Stimulated activated CD8-positive, alpha-beta memory T cell treated with anti-CD3 and anti-CD28 coated beads, Interleukin-7, amount 100 ng/mL, for 4 hours (primary cell): Measurements from ENCODE around the gene TACR1.

Experiments
- DNase-seq, 2 donors: peaks; one replicate each; pipeline ENCODE4 v3.0.0-alpha.2; 2020; ENCODE audit warnings: low read depth in 2 of 2

Gene TACR1

GRCh38 chr2:75020476-75020875 is 178.8 kb downstream of the TACR1 start:
- no peak for DNase-seq

- no peak for DNase-seq
Observed at GRCh38 chr2:75019790-75020189, 179.5 kb downstream of the TACR1 start.

DNA sequence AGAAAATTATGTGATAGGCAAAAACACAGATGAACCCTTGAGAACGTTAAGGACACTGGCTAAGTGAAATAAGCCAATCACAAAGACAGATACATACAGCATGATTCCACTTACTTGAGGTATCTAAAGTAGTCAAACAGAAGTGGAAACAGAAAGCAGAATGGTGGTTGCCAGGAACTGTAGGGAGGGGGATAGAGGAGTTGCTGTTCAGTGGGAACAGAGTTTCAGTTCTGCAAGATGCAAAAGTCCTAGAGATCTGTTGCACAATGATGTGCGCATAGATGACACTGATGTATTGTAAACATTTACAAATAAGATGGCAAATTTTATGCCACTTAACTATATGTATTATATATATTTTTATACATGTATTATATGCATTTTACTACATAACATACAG is 181.2 kb downstream of the TACR1 start:
- no peak for DNase-seq

DNA sequence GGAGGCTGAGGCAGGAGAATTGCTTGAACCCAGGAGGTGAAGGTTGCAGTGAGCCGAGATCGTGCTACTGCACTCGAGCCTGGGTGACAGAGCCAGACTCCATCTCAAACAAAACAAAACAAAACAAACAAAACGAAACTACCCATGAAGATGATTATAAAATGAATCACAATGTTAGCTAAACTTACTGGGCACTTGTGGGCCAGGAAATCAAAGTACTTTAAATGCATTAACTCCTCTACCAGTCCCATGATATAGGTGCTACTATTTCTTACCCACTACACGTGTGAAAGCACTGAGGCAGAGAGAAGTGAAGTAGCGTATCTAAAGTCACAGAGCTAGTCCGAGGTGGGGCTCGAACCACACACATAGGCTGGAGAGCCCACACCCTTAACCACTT is 187.2 kb downstream of the TACR1 start:
- no peak for DNase-seq

DNA sequence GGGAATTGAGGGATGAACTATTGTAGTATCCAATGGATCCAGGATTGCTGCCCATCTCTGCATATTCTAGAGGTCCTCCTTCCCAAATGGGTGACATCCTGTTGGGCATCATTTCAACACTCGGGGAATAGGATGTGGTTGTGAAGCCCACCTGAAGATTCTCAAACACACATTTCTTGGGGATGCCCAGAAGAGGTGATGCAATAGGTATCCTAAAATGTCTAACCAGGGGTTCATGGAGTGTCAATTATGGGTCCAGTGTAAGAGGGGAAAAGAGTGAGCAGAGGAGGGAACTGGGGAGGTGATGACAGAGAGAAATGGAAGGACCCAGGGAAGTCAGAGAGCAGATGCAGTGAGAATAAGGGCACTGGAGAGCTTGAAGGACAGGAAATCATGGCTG is 188.7 kb downstream of the TACR1 start:
- DNase-seq, result no peak

GRCh38 chr2:75007819-75008218 is 191.5 kb downstream of the TACR1 start:
- DNase-seq, result no peak

DNA sequence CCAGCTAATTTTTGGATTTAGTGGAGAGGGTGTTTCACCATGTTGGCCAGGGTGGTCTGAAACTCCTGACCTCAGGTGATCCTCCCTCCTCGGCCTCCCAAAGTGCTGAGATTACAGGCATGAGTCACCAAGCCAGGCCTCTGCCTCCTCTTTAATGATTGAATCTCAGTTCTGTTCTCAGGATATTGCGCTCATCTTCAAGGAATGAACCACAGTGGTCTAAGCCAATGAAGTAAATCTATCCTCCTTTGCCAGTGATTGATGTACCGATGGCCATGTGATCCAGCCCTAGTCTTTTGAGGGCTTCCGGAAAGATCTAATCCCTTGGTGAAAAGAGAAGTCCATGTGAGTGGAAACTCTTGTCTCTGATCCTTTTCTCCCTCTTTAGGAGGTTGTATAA is 192.3 kb downstream of the TACR1 start:
- DNase-seq, result no peak

GRCh38 chr2:75006041-75006440 is 193.3 kb downstream of the TACR1 start:
- DNase-seq, result no peak

- DNase-seq, result no peak
Observed at GRCh38 chr2:75003773-75004172, 195.5 kb downstream of the TACR1 start.

GRCh38 chr2:75003276-75003675 is 196.0 kb downstream of the TACR1 start:
- DNase-seq, result no peak

GRCh38 chr2:75002007-75002406 is 197.3 kb downstream of the TACR1 start:
- DNase-seq, result no peak

DNA sequence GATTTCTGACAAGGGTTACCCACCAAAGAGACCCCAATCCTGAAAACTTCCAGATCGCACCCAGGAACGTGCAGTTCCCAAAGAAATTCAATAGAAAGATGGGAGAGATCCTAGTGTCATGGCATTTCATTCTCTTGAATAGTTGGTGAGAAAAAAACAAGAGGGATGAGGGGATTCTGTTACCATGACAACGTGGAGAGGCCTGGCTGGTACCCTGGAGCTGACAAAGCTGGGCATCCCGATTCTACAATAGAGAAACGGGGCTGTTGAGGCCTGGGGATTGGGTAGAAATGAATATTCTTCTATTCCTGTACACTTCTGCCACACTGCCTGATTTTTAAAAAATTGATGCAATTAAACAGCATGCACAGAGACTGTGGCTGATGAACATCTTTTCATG is 199.9 kb downstream of the TACR1 start:
- no peak for DNase-seq
